GM12878 (cell line): ENCODE measurements around the gene LAT. TPM values are rescaled to one million over a fixed set of nuclear protein-coding genes. Genes with fewer than 3 reads are reported as not detected.

Experiments
- BHLHE40 ChIP-seq, 2 experiments: fragments of 450-650 bp in 1 of 2; IDR thresholded peaks; 2 replicates each; pipeline ENCODE4 v1.6.1; 2011 to 2017; ENCODE audit warnings: low read depth in 2 of 2, borderline replicate concordance in 1 of 2, improper control_type of control experiment in 1 of 2, low read length in 1 of 2, mild to moderate bottlenecking in 1 of 2
- CBFB ChIP-seq: IDR thresholded peaks from 2 replicates; pipeline ENCODE4 v1.6.1; 2016; ENCODE audit warnings: antibody characterized with exemption, low read depth
- EGR1 ChIP-seq, 2 experiments: IDR thresholded peaks; 1 replicate in 1 of 2; 2 replicates in 1 of 2; pipeline ENCODE4 v1.6.1; 2011 to 2012; ENCODE audit warnings: low read depth in 2 of 2, low read length in 2 of 2, borderline replicate concordance in 1 of 2, mild to moderate bottlenecking in 1 of 2, moderate library complexity in 1 of 2
- ETV6 ChIP-seq, 2 experiments: fragments of 450-650 bp in 1 of 2; IDR thresholded peaks in 1 of 2; conservative IDR thresholded peaks in 1 of 2; 2 replicates each; pipeline ENCODE4 v1.6.1; 2014; ENCODE audit warnings: antibody characterized with exemption in 1 of 2, borderline replicate concordance in 1 of 2, low read depth in 1 of 2, mild to moderate bottlenecking in 1 of 2, moderate library complexity in 1 of 2
- FOXM1 ChIP-seq: IDR thresholded peaks from 2 replicates; pipeline ENCODE4 v1.6.1; 2012; ENCODE audit warnings: low read depth, mild to moderate bottlenecking, inconsistent platforms, low read length, moderate library complexity
- JUND ChIP-seq: IDR thresholded peaks from 2 replicates; pipeline ENCODE4 v1.6.1; 2012; ENCODE audit warnings: low read depth, mild to moderate bottlenecking, low read length, improper control_type of control experiment, moderate library complexity
- LARP7 ChIP-seq: fragments of 450-650 bp; IDR thresholded peaks from 2 replicates; pipeline ENCODE4 v1.6.1; 2017; ENCODE audit warnings: mild to moderate bottlenecking
- MTA2 ChIP-seq: fragments of 450-650 bp; IDR thresholded peaks from 2 replicates; pipeline ENCODE4 v1.6.1; 2016; ENCODE audit warnings: low read depth, mild to moderate bottlenecking, moderate library complexity
- MXI1 ChIP-seq: fragments of 150-350 bp; IDR thresholded peaks from 2 replicates; pipeline ENCODE4 v1.6.1; 2011; ENCODE audit warnings: low read depth, mild to moderate bottlenecking, inconsistent platforms, low read length, improper control_type of control experiment
- NBN ChIP-seq: fragments of 450-650 bp; IDR thresholded peaks from 2 replicates; pipeline ENCODE4 v1.6.1; 2016
- NKRF ChIP-seq: fragments of 450-650 bp; conservative IDR thresholded peaks from 2 replicates; pipeline ENCODE4 v1.6.1; 2017; ENCODE audit warnings: mild to moderate bottlenecking, moderate library complexity
- PAX5 ChIP-seq: IDR thresholded peaks from 2 replicates; pipeline ENCODE4 v1.6.1; 2011; ENCODE audit warnings: low read depth, low read length, borderline replicate concordance
- RBBP5 ChIP-seq: fragments of 200-600 bp; sonication (generic); conservative IDR thresholded peaks from 2 replicates; pipeline ENCODE4 v1.6.1; 2016
- SMAD1 ChIP-seq: fragments of 450-650 bp; IDR thresholded peaks from 2 replicates; pipeline ENCODE4 v1.6.1; 2018; ENCODE audit warnings: mild to moderate bottlenecking, low read depth; ENCODE audit not compliant: partially characterized antibody
- SMARCA5 ChIP-seq: fragments of 450-650 bp; IDR thresholded peaks from 2 replicates; pipeline ENCODE4 v1.6.1; 2017; ENCODE audit warnings: mild to moderate bottlenecking
- SUPT20H ChIP-seq: IDR thresholded peaks from 2 replicates; pipeline ENCODE4 v1.6.1; 2011; ENCODE audit warnings: low read depth, mild to moderate bottlenecking, low read length, moderate library complexity, borderline replicate concordance; ENCODE audit not compliant: control insufficient read depth
- TCF12 ChIP-seq: IDR thresholded peaks from 2 replicates; pipeline ENCODE4 v1.6.1; 2011; ENCODE audit warnings: low read depth, mild to moderate bottlenecking, low read length
- ZBTB33 ChIP-seq: fragments of 450-650 bp; IDR thresholded peaks from 2 replicates; pipeline ENCODE4 v1.6.1; 2017; ENCODE audit warnings: mild to moderate bottlenecking
- ZSCAN29 ChIP-seq: fragments of 450-650 bp; IDR thresholded peaks from 2 replicates; pipeline ENCODE4 v1.6.1; 2017; ENCODE audit warnings: mild to moderate bottlenecking, moderate library complexity
- polyA plus RNA-seq, 11 experiments: library from polyadenylated mRNA; depleted of rRNA in 4 of 11; unstranded in 6 of 11; stranded (reverse) in 5 of 11; fragments of >200 nt; fragmentation: Nextera tagmentation in 4 of 11; fragmentation: Illumina TruSeq in 1 of 11; extraction: Ambion mirVana in 4 of 11; extraction: Trizol in 1 of 11; gene quantifications; 1 replicate in 1 of 11; 2 replicates in 10 of 11; pipeline versions ENCODE4 v1.2.1 to v1.2.3, GENCODE V29; 2011 to 2016; ENCODE audit warnings: inconsistent platforms in 2 of 11, missing spikeins in 2 of 11, low read depth in 1 of 11
- total RNA-seq, 4 experiments: library from RNA; depleted of rRNA in 3 of 4; stranded (reverse); fragments of >200 nt in 3 of 4; fragmentation: Illumina TruSeq in 1 of 4; extraction: Trizol in 1 of 4; gene quantifications; 2 replicates each; pipeline versions ENCODE4 v1.2.1 to v1.2.3, GENCODE V29; 2013 to 2021
- TF ChIP-seq, protein P1 (sequence below): fragments of 450-650 bp; IDR thresholded peaks from 2 replicates; pipeline ENCODE4 v1.6.1; 2017; ENCODE audit warnings: antibody characterized with exemption, mild to moderate bottlenecking, moderate library complexity
- TF ChIP-seq, protein P2 (sequence below): fragments of 450-650 bp; IDR thresholded peaks from 2 replicates; pipeline ENCODE4 v1.6.1; 2016; ENCODE audit warnings: mild to moderate bottlenecking

LAT gene
- total and polyA plus RNA-seq, 10 of the 15 experiments (the other 5 are each of a cell fraction or from before 2014, with no cell fraction given): 0.39 to 6.9 (median 2.0) TPM

GRCh38 chr16:28974437-28975157 lies 10.3 kb upstream of the LAT start, which contains the start of gene SPNS1 (continued):
- no peak for TF ChIP-seq SUPT20H
- peak; percentile 66 for TF ChIP-seq TCF12
- TF ChIP-seq, protein P1, sequence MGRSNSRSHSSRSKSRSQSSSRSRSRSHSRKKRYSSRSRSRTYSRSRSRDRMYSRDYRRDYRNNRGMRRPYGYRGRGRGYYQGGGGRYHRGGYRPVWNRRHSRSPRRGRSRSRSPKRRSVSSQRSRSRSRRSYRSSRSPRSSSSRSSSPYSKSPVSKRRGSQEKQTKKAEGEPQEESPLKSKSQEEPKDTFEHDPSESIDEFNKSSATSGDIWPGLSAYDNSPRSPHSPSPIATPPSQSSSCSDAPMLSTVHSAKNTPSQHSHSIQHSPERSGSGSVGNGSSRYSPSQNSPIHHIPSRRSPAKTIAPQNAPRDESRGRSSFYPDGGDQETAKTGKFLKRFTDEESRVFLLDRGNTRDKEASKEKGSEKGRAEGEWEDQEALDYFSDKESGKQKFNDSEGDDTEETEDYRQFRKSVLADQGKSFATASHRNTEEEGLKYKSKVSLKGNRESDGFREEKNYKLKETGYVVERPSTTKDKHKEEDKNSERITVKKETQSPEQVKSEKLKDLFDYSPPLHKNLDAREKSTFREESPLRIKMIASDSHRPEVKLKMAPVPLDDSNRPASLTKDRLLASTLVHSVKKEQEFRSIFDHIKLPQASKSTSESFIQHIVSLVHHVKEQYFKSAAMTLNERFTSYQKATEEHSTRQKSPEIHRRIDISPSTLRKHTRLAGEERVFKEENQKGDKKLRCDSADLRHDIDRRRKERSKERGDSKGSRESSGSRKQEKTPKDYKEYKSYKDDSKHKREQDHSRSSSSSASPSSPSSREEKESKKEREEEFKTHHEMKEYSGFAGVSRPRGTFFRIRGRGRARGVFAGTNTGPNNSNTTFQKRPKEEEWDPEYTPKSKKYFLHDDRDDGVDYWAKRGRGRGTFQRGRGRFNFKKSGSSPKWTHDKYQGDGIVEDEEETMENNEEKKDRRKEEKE: no peak
- 0 out of 2 replicates have a peak, but pooled peaks have one; percentile 18 for TF ChIP-seq SMARCA5
- no peak; a peak in 1 of 3 replicates for TF ChIP-seq EGR1 (IDR thresholded peaks at IDR 0.05; ENCODE audit: borderline replicate concordance in 1 of 2, low read depth in 2 of 2, low read length in 2 of 2)
- TF ChIP-seq RBBP5: no peak
- peak; percentile 89 for TF ChIP-seq LARP7
- TF ChIP-seq ZSCAN29: no peak
- TF ChIP-seq CBFB: peak; percentile 80; the same call in 1 of the 2 replicates
- 0 out of 2 replicates have a peak, but pooled peaks have one; percentile 39 for TF ChIP-seq JUND
- TF ChIP-seq ZBTB33: no peak
- no peak for TF ChIP-seq FOXM1
- TF ChIP-seq BHLHE40 (IDR thresholded peaks at IDR 0.05; ENCODE audit: borderline replicate concordance in 1 of 2, low read depth in 2 of 2, low read length in 1 of 2): peak; percentile 95 to 98
- no peak for TF ChIP-seq SMAD1
- no peak for TF ChIP-seq ETV6 (conservative IDR thresholded peaks at IDR 0.05 in 1 of 2, IDR thresholded peaks at IDR 0.05 in 1 of 2; ENCODE audit: borderline replicate concordance in 1 of 2, low read depth in 1 of 2)
- peak; percentile 98 for TF ChIP-seq PAX5
- peak; percentile 85 for TF ChIP-seq NBN
- peak; percentile 98 for TF ChIP-seq NKRF
- TF ChIP-seq MTA2: 0 out of 2 replicates have a peak, but pooled peaks have one; percentile 47
- TF ChIP-seq, protein P2, sequence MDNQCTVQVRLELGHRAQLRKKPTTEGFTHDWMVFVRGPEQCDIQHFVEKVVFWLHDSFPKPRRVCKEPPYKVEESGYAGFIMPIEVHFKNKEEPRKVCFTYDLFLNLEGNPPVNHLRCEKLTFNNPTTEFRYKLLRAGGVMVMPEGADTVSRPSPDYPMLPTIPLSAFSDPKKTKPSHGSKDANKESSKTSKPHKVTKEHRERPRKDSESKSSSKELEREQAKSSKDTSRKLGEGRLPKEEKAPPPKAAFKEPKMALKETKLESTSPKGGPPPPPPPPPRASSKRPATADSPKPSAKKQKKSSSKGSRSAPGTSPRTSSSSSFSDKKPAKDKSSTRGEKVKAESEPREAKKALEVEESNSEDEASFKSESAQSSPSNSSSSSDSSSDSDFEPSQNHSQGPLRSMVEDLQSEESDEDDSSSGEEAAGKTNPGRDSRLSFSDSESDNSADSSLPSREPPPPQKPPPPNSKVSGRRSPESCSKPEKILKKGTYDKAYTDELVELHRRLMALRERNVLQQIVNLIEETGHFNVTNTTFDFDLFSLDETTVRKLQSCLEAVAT: no peak
- peak; percentile 96 for TF ChIP-seq MXI1
